Measurements from ENCODE around the gene HCFC1R1.
"Not testable (repeated sequence)": the region's sequence is repeated elsewhere in the genome, so short reads cannot be mapped to it uniquely, and the experiment has no call there.

HCFC1R1 gene

GRCh38 chr16:3056336-3057180 is 32.8 kb upstream of the HCFC1R1 start:
- no peak for DNase-seq

- not testable (repeated sequence) for DNase-seq
These were observed 32.0 kb upstream of the HCFC1R1 start for GRCh38 chr16:3055734-3056115.

GRCh38 chr16:3054965-3055733 is 31.4 kb upstream of the HCFC1R1 start:
- no peak for DNase-seq

GRCh38 chr16:3053330-3053710 is 29.6 kb upstream of the HCFC1R1 start:
- not testable (repeated sequence) for DNase-seq

- DNase-seq = not testable (repeated sequence)
These were observed 29.0 kb upstream of the HCFC1R1 start for GRCh38 chr16:3052571-3053329.

GRCh38 chr16:3051494-3051893 is 27.8 kb upstream of the HCFC1R1 start:
- DNase-seq = no peak

- DNase-seq = no peak
These were observed 27.3 kb upstream of the HCFC1R1 start for GRCh38 chr16:3051009-3051408.

GRCh38 chr16:3050487-3050886 is 26.7 kb upstream of the HCFC1R1 start:
- no peak for DNase-seq

GRCh38 chr16:3049921-3050481 is 26.3 kb upstream of the HCFC1R1 start:
- no peak for DNase-seq

- DNase-seq = no peak
These were observed 23.6 kb upstream of the HCFC1R1 start for GRCh38 chr16:3047387-3047720.

- no peak for DNase-seq
These were observed 23.1 kb upstream of the HCFC1R1 start for GRCh38 chr16:3046641-3047386.

- no peak for DNase-seq
These were observed 22.3 kb upstream of the HCFC1R1 start, which contains the start of gene MMP25 for GRCh38 chr16:3045758-3046640. MMP25 (plus strand) TSS chr16:3046561; CDS start chr16:3046918, 357 bp downstream.

GRCh38 chr16:3044708-3045107 is 21.0 kb upstream of the HCFC1R1 start:
- DNase-seq = no peak

- no peak for DNase-seq
These were observed 18.6 kb upstream of the HCFC1R1 start for GRCh38 chr16:3042376-3042775.

- DNase-seq = no peak
These were observed 15.2 kb upstream of the HCFC1R1 start for GRCh38 chr16:3038896-3039295.

GRCh38 chr16:3038256-3038655 is 14.5 kb upstream of the HCFC1R1 start:
- DNase-seq = no peak

GRCh38 chr16:3036726-3037315 is 13.1 kb upstream of the HCFC1R1 start, which contains the start of gene BICDL2:
BICDL2 (minus strand) TSS chr16:3036944; CDS start chr16:3035496, 1,448 bp downstream.
- no peak for DNase-seq

- DNase-seq = no peak
These were observed 12.4 kb upstream of the HCFC1R1 start for GRCh38 chr16:3035972-3036725.

- no peak for DNase-seq
These were observed 11.7 kb upstream of the HCFC1R1 start for GRCh38 chr16:3035289-3035971.
